GM12878 (cell line): ENCODE results near the gene SLC13A3. TPM values are rescaled to one million over a fixed set of nuclear protein-coding genes. Genes with fewer than 3 reads are reported as not detected.

Source experiments
- ATAC-seq: fragments of 200-7000 bp; cut with Tn5 transposase; 3 replicates; pipeline ENCODE4 v1.9.1; 2020; ENCODE audit warnings: mild to moderate bottlenecking, moderate library complexity
- BruUV-seq: library from RNA; stranded (reverse); fragments of 400-500 nt; replicated peaks from 2 replicates; lab custom pipeline; 2021; lab: Mats Ljungman, UMichigan
- CTCF ChIA-PET: fragments of 300-600 bp; sonication (Branson Sonifier 250); formaldehyde crosslinking; extraction: SDS; loops from one replicate; lab custom pipeline; 2021; ENCODE audit warnings: inconsistent platforms; lab: Yijun Ruan, JAX
- POLR2A ChIA-PET: fragments of 350-600 bp; formaldehyde crosslinking; extraction: SDS; loops from one replicate; lab custom pipeline; 2021; ENCODE audit warnings: inconsistent platforms; lab: Charles Lee
- RAD21 ChIA-PET: fragments of 300-600 bp; sonication (Branson Sonifier 250); formaldehyde crosslinking; loops from one replicate; lab custom pipeline; 2023; ENCODE audit warnings: antibody characterized with exemption; ENCODE audit not compliant: unreplicated experiment; lab: Charles Lee
- SMC1A ChIA-PET: fragments of 300-600 bp; sonication (Branson Sonifier 250); formaldehyde crosslinking; loops from one replicate; lab custom pipeline; 2023; ENCODE audit not compliant: unreplicated experiment, uncharacterized antibody; lab: Charles Lee
- DNase-seq: peaks from one replicate; pipeline ENCODE4 v3.0.0-alpha.2; 2011; ENCODE audit warnings: low read depth, low spot score
- FAIRE-seq: peaks from 3 replicates; lab custom pipeline; 2011; peaks lifted over from hg19 to GRCh38; lab: Jason Lieb, UNC
- H2AFZ ChIP-seq: 2 replicates; pipeline ENCODE4 v1.6.0; 2011; ENCODE audit warnings: low read depth, low read length, control low read depth; ENCODE audit not compliant: control insufficient read depth
- H3K27ac ChIP-seq: 2 replicates; pipeline ENCODE4 v1.5.1; 2011; ENCODE audit warnings: control low read depth; ENCODE audit not compliant: control insufficient read depth, insufficient read depth
- H3K27me3 ChIP-seq, 2 experiments: replicated peaks in 1 of 2; 2 replicates each; pipeline versions ENCODE4 v1.6.0 to v1.6.1; 2011; ENCODE audit warnings: low read length in 1 of 2; ENCODE audit not compliant: control insufficient read depth in 2 of 2, insufficient read depth in 2 of 2
- H3K36me3 ChIP-seq, 2 experiments: 2 replicates each; pipeline ENCODE4 v1.5.1; 2011; ENCODE audit warnings: low read length in 1 of 2; ENCODE audit not compliant: control insufficient read depth in 2 of 2, insufficient read depth in 2 of 2
- H3K4me1 ChIP-seq: 2 replicates; pipeline ENCODE4 v1.6.1; 2011; ENCODE audit warnings: mild to moderate bottlenecking, low read length, moderate library complexity, mixed read lengths; ENCODE audit not compliant: control insufficient read depth, insufficient read depth
- H3K4me2 ChIP-seq: 2 replicates; pipeline ENCODE4 v1.6.0; 2011; ENCODE audit warnings: control low read depth; ENCODE audit not compliant: control insufficient read depth, insufficient read depth
- H3K4me3 ChIP-seq: fragments of 200-600 bp; sonication (generic); 2 replicates; pipeline ENCODE4 v1.5.1; 2016
- H3K79me2 ChIP-seq: 2 replicates; pipeline ENCODE4 v1.6.0; 2011; ENCODE audit warnings: low read length; ENCODE audit not compliant: control insufficient read depth, insufficient read depth
- H3K9ac ChIP-seq: 2 replicates; pipeline ENCODE4 v1.8.0; 2011; ENCODE audit warnings: low read length, control low read depth, mixed read lengths; ENCODE audit not compliant: control insufficient read depth, insufficient read depth
- H3K9me3 ChIP-seq: replicated peaks from 3 replicates; pipeline ENCODE4 v1.5.1; 2011; ENCODE audit warnings: mild to moderate bottlenecking, low read length; ENCODE audit not compliant: control insufficient read depth, insufficient read depth
- H4K20me1 ChIP-seq: 2 replicates; pipeline ENCODE4 v1.6.0; 2011; ENCODE audit not compliant: control insufficient read depth, insufficient read depth
- MEF2A ChIP-seq: IDR thresholded peaks from 2 replicates; pipeline ENCODE4 v1.6.1; 2011; ENCODE audit warnings: low read depth, mild to moderate bottlenecking, low read length, moderate library complexity; ENCODE audit not compliant: insufficient read depth
- MYC ChIP-seq: IDR thresholded peaks from 2 replicates; pipeline ENCODE4 v1.6.1; 2011; ENCODE audit warnings: mild to moderate bottlenecking, low read length, moderate library complexity, inconsistent platforms; ENCODE audit not compliant: insufficient read depth, insufficient replicate concordance, insufficient read length, severe bottlenecking
- POLR2AphosphoS5 ChIP-seq: IDR thresholded peaks from 2 replicates; pipeline ENCODE4 v1.6.1; 2011; ENCODE audit warnings: mild to moderate bottlenecking, low read length, inconsistent platforms
- YBX1 ChIP-seq: fragments of 450-650 bp; IDR thresholded peaks from 2 replicates; pipeline ENCODE4 v1.6.1; 2016; ENCODE audit warnings: antibody characterized with exemption
- WGBS: methylation state at CpG from one replicate; pipeline ENCODE4 v1.1.6; 2016; ENCODE audit warnings: low lambda C conversion rate; ENCODE audit not compliant: insufficient replicate concordance, insufficient coverage; ENCODE audit errors: missing lambda C conversion rate; 5-methylcytosine and 5-hydroxymethylcytosine counted together
- in situ Hi-C: fragments of 300-500 bp; cut with MboI; formaldehyde crosslinking; loops from 9 replicates; pipeline ENCODE4 v1.14.3; 2018; ENCODE audit warnings: mixed read lengths
- intact Hi-C: fragments of 100-400 bp; cut with micrococcal nuclease; formaldehyde crosslinking; loops from one replicate; pipeline ENCODE4 v1.14.2; 2022; ENCODE audit not compliant: unreplicated experiment
- polyA plus RNA-seq, 11 experiments: library from polyadenylated mRNA; depleted of rRNA in 4 of 11; unstranded in 6 of 11; stranded (reverse) in 5 of 11; fragments of >200 nt; fragmentation: Nextera tagmentation in 4 of 11; fragmentation: Illumina TruSeq in 1 of 11; extraction: Ambion mirVana in 4 of 11; extraction: Trizol in 1 of 11; gene quantifications; 1 replicate in 1 of 11; 2 replicates in 10 of 11; pipeline versions ENCODE4 v1.2.1 to v1.2.3, GENCODE V29; 2011 to 2016; ENCODE audit warnings: inconsistent platforms in 2 of 11, missing spikeins in 2 of 11, low read depth in 1 of 11
- total RNA-seq, 4 experiments: library from RNA; depleted of rRNA in 3 of 4; stranded (reverse); fragments of >200 nt in 3 of 4; fragmentation: Illumina TruSeq in 1 of 4; extraction: Trizol in 1 of 4; gene quantifications; 2 replicates each; pipeline versions ENCODE4 v1.2.1 to v1.2.3, GENCODE V29; 2013 to 2021
- TF ChIP-seq, protein P1 (sequence below): fragments of 450-650 bp; IDR thresholded peaks from 2 replicates; pipeline ENCODE4 v1.6.1; 2017; ENCODE audit warnings: mild to moderate bottlenecking, moderate library complexity
- TF ChIP-seq, protein P2 (sequence below): IDR thresholded peaks from 2 replicates; pipeline ENCODE4 v1.6.1; 2011; ENCODE audit warnings: mild to moderate bottlenecking, low read depth, low read length, moderate library complexity; ENCODE audit not compliant: insufficient replicate concordance

The SLC13A3 gene
- total and polyA plus RNA-seq, 10 of the 15 experiments (the other 5 are each of a cell fraction or from before 2014, with no cell fraction given) = 0.03 to 0.76 (median 0.07) TPM; not detected in 4

DNA sequence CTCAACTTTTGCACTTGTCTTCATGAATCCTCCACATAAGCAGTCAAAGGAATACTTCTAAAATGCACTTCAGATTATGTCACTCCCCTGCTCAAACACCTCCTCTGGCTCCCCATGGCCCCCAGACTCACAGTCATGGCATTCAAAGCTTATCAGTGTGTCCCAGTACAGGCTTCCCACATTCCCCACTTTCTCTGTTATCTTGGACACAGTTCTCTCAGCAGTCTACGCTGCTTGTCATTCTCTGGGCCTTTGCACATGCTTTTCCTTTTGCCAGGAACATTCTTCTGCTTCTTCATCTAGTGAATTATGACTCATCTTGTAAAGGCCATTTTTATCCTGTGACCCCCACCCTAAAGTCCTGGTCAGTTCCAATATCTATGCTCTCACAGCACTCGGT is 31.8 kb downstream of the SLC13A3 start:
- DNase-seq = no peak
- in situ Hi-C loops (no loop called here), intact Hi-C loops (no loop called here)
- H3K27ac ChIP-seq = no peak overlapping the region
- H3K36me3 ChIP-seq = no peaks in the 10 kb centered on the region
- CTCF ChIA-PET = no interaction called here
- peaks cover 2% of the 10 kb centered on the region; the same call in 1 of the 3 replicates for H3K9me3 ChIP-seq
- ATAC-seq = no peak
- FAIRE-seq = no peak
- no TSS peak for BruUV-seq
- H3K4me2 ChIP-seq = no peak overlapping the region
- no peaks in the 10 kb centered on the region for H3K79me2 ChIP-seq
- H3K27me3 ChIP-seq = no peaks in the 10 kb centered on the region; a peak in 1 of 4 replicates
- H3K4me1 ChIP-seq = no peaks in the 10 kb centered on the region
- no peak overlapping the region for H3K9ac ChIP-seq
- TF ChIP-seq MEF2A (no peak), POLR2AphosphoS5 (no peak), YBX1 (no peak), MYC (no peak)
- TF ChIP-seq, protein P1, sequence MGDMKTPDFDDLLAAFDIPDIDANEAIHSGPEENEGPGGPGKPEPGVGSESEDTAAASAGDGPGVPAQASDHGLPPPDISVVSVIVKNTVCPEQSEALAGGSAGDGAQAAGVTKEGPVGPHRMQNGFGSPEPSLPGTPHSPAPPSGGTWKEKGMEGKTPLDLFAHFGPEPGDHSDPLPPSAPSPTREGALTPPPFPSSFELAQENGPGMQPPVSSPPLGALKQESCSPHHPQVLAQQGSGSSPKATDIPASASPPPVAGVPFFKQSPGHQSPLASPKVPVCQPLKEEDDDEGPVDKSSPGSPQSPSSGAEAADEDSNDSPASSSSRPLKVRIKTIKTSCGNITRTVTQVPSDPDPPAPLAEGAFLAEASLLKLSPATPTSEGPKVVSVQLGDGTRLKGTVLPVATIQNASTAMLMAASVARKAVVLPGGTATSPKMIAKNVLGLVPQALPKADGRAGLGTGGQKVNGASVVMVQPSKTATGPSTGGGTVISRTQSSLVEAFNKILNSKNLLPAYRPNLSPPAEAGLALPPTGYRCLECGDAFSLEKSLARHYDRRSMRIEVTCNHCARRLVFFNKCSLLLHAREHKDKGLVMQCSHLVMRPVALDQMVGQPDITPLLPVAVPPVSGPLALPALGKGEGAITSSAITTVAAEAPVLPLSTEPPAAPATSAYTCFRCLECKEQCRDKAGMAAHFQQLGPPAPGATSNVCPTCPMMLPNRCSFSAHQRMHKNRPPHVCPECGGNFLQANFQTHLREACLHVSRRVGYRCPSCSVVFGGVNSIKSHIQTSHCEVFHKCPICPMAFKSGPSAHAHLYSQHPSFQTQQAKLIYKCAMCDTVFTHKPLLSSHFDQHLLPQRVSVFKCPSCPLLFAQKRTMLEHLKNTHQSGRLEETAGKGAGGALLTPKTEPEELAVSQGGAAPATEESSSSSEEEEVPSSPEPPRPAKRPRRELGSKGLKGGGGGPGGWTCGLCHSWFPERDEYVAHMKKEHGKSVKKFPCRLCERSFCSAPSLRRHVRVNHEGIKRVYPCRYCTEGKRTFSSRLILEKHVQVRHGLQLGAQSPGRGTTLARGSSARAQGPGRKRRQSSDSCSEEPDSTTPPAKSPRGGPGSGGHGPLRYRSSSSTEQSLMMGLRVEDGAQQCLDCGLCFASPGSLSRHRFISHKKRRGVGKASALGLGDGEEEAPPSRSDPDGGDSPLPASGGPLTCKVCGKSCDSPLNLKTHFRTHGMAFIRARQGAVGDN = no peak
- TF ChIP-seq, protein P2, sequence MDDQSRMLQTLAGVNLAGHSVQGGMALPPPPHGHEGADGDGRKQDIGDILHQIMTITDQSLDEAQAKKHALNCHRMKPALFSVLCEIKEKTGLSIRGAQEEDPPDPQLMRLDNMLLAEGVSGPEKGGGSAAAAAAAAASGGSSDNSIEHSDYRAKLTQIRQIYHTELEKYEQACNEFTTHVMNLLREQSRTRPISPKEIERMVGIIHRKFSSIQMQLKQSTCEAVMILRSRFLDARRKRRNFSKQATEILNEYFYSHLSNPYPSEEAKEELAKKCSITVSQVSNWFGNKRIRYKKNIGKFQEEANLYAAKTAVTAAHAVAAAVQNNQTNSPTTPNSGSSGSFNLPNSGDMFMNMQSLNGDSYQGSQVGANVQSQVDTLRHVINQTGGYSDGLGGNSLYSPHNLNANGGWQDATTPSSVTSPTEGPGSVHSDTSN = no peak
- TF ChIP-seq, all 136 proteins: peak for 0
- POLR2A ChIA-PET = no interaction called here
- RAD21 ChIA-PET = no interaction called here
- 44% methylated on average over 2 of the region's 2 CpGs for WGBS
- H2AFZ ChIP-seq = no peak overlapping the region
- H3K4me3 ChIP-seq = no peak overlapping the region
- SMC1A ChIA-PET = no interaction called here
- H4K20me1 ChIP-seq = no peaks in the 10 kb centered on the region
